H1 (cell line): Measurements from ENCODE around the gene TELO2. TPM values are rescaled to one million over a fixed set of nuclear protein-coding genes. Genes with fewer than 3 reads are reported as not detected.

Source experiments
- CTCF ChIA-PET: fragments of 300-600 bp; sonication (Branson Sonifier 250); formaldehyde crosslinking; loops from one replicate; lab custom pipeline; 2021; ENCODE audit not compliant: partially characterized antibody; lab: Charles Lee
- POLR2A ChIA-PET: fragments of 300-600 bp; sonication (Branson Sonifier 250); formaldehyde crosslinking; loops from one replicate; lab custom pipeline; 2021; ENCODE audit warnings: inconsistent platforms; ENCODE audit not compliant: partially characterized antibody; lab: Charles Lee
- DNase-seq, 2 experiments: peaks; one replicate each; pipeline versions ENCODE4 v3.0.0 to v3.0.0-alpha.2; 2010 to 2022; ENCODE audit warnings: low spot score in 2 of 2, low read depth in 1 of 2, mixed read lengths in 1 of 2
- FAIRE-seq: peaks from 2 replicates; lab custom pipeline; 2011; peaks lifted over from hg19 to GRCh38; lab: Jason Lieb, UNC
- H2AFZ ChIP-seq: 2 replicates; pipeline ENCODE4 v1.8.1; 2012; ENCODE audit warnings: low read length, inconsistent platforms
- H2AK5ac ChIP-seq: 2 replicates; pipeline ENCODE4 v1.6.1; 2013; ENCODE audit warnings: low read depth, low read length
- H2BK120ac ChIP-seq: replicated peaks from 2 replicates; pipeline ENCODE3; 2013; ENCODE audit warnings: low read depth, low read length, inconsistent platforms
- H2BK12ac ChIP-seq: 2 replicates; pipeline ENCODE4 v1.6.1; 2013; ENCODE audit warnings: low read depth, low read length
- H2BK15ac ChIP-seq: 2 replicates; pipeline ENCODE4 v1.6.1; 2013; ENCODE audit warnings: low read length
- H2BK20ac ChIP-seq: 2 replicates; pipeline ENCODE4 v1.6.1; 2013; ENCODE audit warnings: low read length
- H2BK5ac ChIP-seq: 2 replicates; pipeline ENCODE4 v1.6.1; 2013; ENCODE audit warnings: low read depth, low read length
- H3K14ac ChIP-seq: 2 replicates; pipeline ENCODE4 v1.6.1; 2013; ENCODE audit warnings: inconsistent platforms; ENCODE audit not compliant: insufficient read length
- H3K18ac ChIP-seq: 2 replicates; pipeline ENCODE4 v1.6.1; 2013; ENCODE audit warnings: low read length; ENCODE audit errors: extremely low read depth
- H3K23ac ChIP-seq: 2 replicates; pipeline ENCODE4 v1.6.1; 2013; ENCODE audit warnings: inconsistent platforms; ENCODE audit not compliant: insufficient read length
- H3K23me2 ChIP-seq: 2 replicates; pipeline ENCODE4 v1.6.1; 2013; ENCODE audit warnings: low read depth, low read length
- H3K27ac ChIP-seq: 2 replicates; pipeline ENCODE4 v1.6.1; 2011; ENCODE audit warnings: low read depth, low read length, inconsistent platforms
- H3K27me3 ChIP-seq, 4 experiments: replicated peaks in 1 of 4; 1 replicate in 1 of 4; 2 replicates in 3 of 4; pipeline versions ENCODE4 v1.6.1 to v1.8.1; 2011 to 2013; ENCODE audit warnings: low read length in 3 of 4, mild to moderate bottlenecking in 3 of 4, inconsistent platforms in 2 of 4, mixed read lengths in 2 of 4, moderate library complexity in 1 of 4; ENCODE audit not compliant: control insufficient read depth in 3 of 4, insufficient read depth in 3 of 4; ENCODE audit errors: extremely low read depth in 1 of 4
- H3K36me3 ChIP-seq, 4 experiments: 2 replicates each; pipeline versions ENCODE4 v1.6.1 to v1.8.1; 2011 to 2013; ENCODE audit warnings: mild to moderate bottlenecking in 4 of 4, low read length in 3 of 4, moderate library complexity in 2 of 4, control low read depth in 1 of 4, inconsistent platforms in 1 of 4; ENCODE audit not compliant: insufficient read depth in 4 of 4, control insufficient read depth in 2 of 4
- H3K4ac ChIP-seq: replicated peaks from 2 replicates; pipeline ENCODE3; 2013; ENCODE audit warnings: low read length, low read depth, mixed read lengths, inconsistent platforms; ENCODE audit not compliant: insufficient read length
- H3K4me1 ChIP-seq, 4 experiments: replicated peaks in 1 of 4; 1 replicate in 1 of 4; 2 replicates in 3 of 4; pipeline versions ENCODE4 v1.6.1 to v1.8.1; 2011 to 2013; ENCODE audit warnings: low read length in 3 of 4, inconsistent platforms in 2 of 4, mixed read lengths in 1 of 4; ENCODE audit not compliant: insufficient read depth in 4 of 4, control insufficient read depth in 3 of 4
- H3K4me2 ChIP-seq, 2 experiments: 2 replicates each; pipeline versions ENCODE4 v1.6.1 to v1.8.1; 2011 to 2013; ENCODE audit warnings: low read depth in 2 of 2, low read length in 2 of 2, control low read depth in 1 of 2, inconsistent platforms in 1 of 2, mild to moderate bottlenecking in 1 of 2; ENCODE audit not compliant: insufficient read depth in 1 of 2
- H3K4me3 ChIP-seq, 4 experiments: fragments of 200-600, 300-600 bp in 1 of 4; sonication (generic), shearing (Covaris generic), sonication (Bioruptor Twin) in 1 of 4; 2 replicates each; pipeline versions ENCODE4 v1.5.1 to v1.8.1; 2011 to 2016; ENCODE audit warnings: low read length in 4 of 4, low read depth in 3 of 4, control low read depth in 2 of 4, inconsistent platforms in 2 of 4, mild to moderate bottlenecking in 2 of 4, mixed read lengths in 1 of 4, moderate library complexity in 1 of 4; ENCODE audit not compliant: insufficient read depth in 2 of 4; ENCODE audit errors: extremely low read depth in 1 of 4
- H3K56ac ChIP-seq: replicated peaks from 2 replicates; pipeline ENCODE3; 2013; ENCODE audit warnings: low read depth, mild to moderate bottlenecking, mixed read lengths, low read length, inconsistent platforms; ENCODE audit not compliant: insufficient read length
- H3K79me1 ChIP-seq: 2 replicates; pipeline ENCODE4 v1.6.1; 2013; ENCODE audit warnings: low read depth, low read length, control low read depth
- H3K79me2 ChIP-seq, 2 experiments: 2 replicates each; pipeline versions ENCODE4 v1.6.1 to v1.8.1; 2012 to 2013; ENCODE audit warnings: low read length in 2 of 2, mild to moderate bottlenecking in 2 of 2, inconsistent platforms in 1 of 2; ENCODE audit not compliant: insufficient read depth in 2 of 2, control insufficient read depth in 1 of 2
- H3K9ac ChIP-seq, 4 experiments: replicated peaks in 1 of 4; 1 replicate in 1 of 4; 2 replicates in 3 of 4; pipeline versions ENCODE4 v1.6.1 to v1.8.1; 2011 to 2013; ENCODE audit warnings: low read depth in 3 of 4, low read length in 3 of 4, control low read depth in 2 of 4, mild to moderate bottlenecking in 2 of 4, moderate library complexity in 2 of 4, inconsistent platforms in 1 of 4; ENCODE audit errors: extremely low read depth in 1 of 4
- H3K9me3 ChIP-seq, 2 experiments: 2 replicates each; pipeline versions ENCODE4 v1.6.1 to v1.8.1; 2012 to 2013; ENCODE audit warnings: mild to moderate bottlenecking in 2 of 2, moderate library complexity in 2 of 2, control low read depth in 1 of 2, inconsistent platforms in 1 of 2, low read depth in 1 of 2, low read length in 1 of 2, mixed read lengths in 1 of 2; ENCODE audit not compliant: insufficient read depth in 2 of 2
- H4K20me1 ChIP-seq, 2 experiments: replicated peaks in 1 of 2; 2 replicates each; pipeline versions ENCODE3 to v1.8.1; 2011 to 2013; ENCODE audit warnings: inconsistent platforms in 2 of 2, low read length in 2 of 2, mild to moderate bottlenecking in 1 of 2; ENCODE audit not compliant: insufficient read depth in 2 of 2, control insufficient read depth in 1 of 2
- H4K5ac ChIP-seq: 2 replicates; pipeline ENCODE4 v1.6.1; 2013; ENCODE audit warnings: low read length, low read depth, mixed read lengths, inconsistent platforms; ENCODE audit not compliant: insufficient read length
- H4K8ac ChIP-seq: 2 replicates; pipeline ENCODE4 v1.8.0; 2013; ENCODE audit warnings: mild to moderate bottlenecking, moderate library complexity, low read length, inconsistent platforms; ENCODE audit not compliant: insufficient read depth; ENCODE audit errors: extremely low read depth
- H4K91ac ChIP-seq: replicated peaks from 2 replicates; pipeline ENCODE3; 2013; ENCODE audit warnings: low read length, mixed read lengths, inconsistent platforms; ENCODE audit not compliant: insufficient read length
- BCL11A ChIP-seq, 2 experiments: IDR thresholded peaks; one replicate each; pipeline ENCODE4 v1.6.1; 2011; ENCODE audit warnings: low read depth in 2 of 2, low read length in 2 of 2, mild to moderate bottlenecking in 2 of 2
- FOSL1 ChIP-seq: IDR thresholded peaks from 2 replicates; pipeline ENCODE4 v1.6.1; 2011; ENCODE audit warnings: mild to moderate bottlenecking, low read depth, low read length, moderate library complexity; ENCODE audit not compliant: insufficient read depth
- GTF2F1 ChIP-seq: IDR thresholded peaks from 2 replicates; pipeline ENCODE4 v1.6.1; 2012; ENCODE audit warnings: low read depth, low read length, improper control_type of control experiment, borderline replicate concordance
- KDM4A ChIP-seq: IDR thresholded peaks from one replicate; pipeline ENCODE4 v1.7.1; 2012; ENCODE audit warnings: low read depth, mild to moderate bottlenecking, moderate library complexity, low read length, inconsistent platforms; ENCODE audit not compliant: severe bottlenecking
- MAX ChIP-seq: IDR thresholded peaks from 2 replicates; pipeline ENCODE4 v1.6.1; 2012; ENCODE audit warnings: inconsistent platforms
- NANOG ChIP-seq: IDR thresholded peaks from 2 replicates; pipeline ENCODE4 v1.6.1; 2011; ENCODE audit warnings: low read length, low read depth, mild to moderate bottlenecking, inconsistent platforms; ENCODE audit not compliant: insufficient read depth, poor library complexity, severe bottlenecking
- RFX5 ChIP-seq: IDR thresholded peaks from 2 replicates; pipeline ENCODE4 v1.6.1; 2011; ENCODE audit warnings: low read depth, low read length, improper control_type of control experiment, borderline replicate concordance
- SIX5 ChIP-seq: IDR thresholded peaks from 2 replicates; pipeline ENCODE4 v1.6.1; 2011; ENCODE audit warnings: mild to moderate bottlenecking, low read depth, low read length
- TAF1 ChIP-seq: IDR thresholded peaks from 2 replicates; pipeline ENCODE4 v1.6.1; 2011; ENCODE audit warnings: mild to moderate bottlenecking, low read depth, low read length
- ZNF274 ChIP-seq: IDR thresholded peaks from 2 replicates; pipeline ENCODE4 v1.7.0; 2012; ENCODE audit warnings: low read length, borderline replicate concordance; ENCODE audit errors: extremely low read depth
- WGBS, 2 experiments: shearing (Covaris generic) in 1 of 2; methylation state at CpG; one replicate each; pipeline versions ENCODE4 v1.1.6 to v1.1.7; 2013 to 2015; ENCODE audit warnings: low lambda C conversion rate in 2 of 2, mixed read lengths in 2 of 2, inconsistent platforms in 1 of 2, low coverage in 1 of 2, missing lambda C conversion rate in 1 of 2; ENCODE audit not compliant: insufficient replicate concordance in 2 of 2, insufficient coverage in 1 of 2, insufficient read length in 1 of 2; ENCODE audit errors: extremely low coverage in 1 of 2, missing lambda C conversion rate in 1 of 2; 5-methylcytosine and 5-hydroxymethylcytosine counted together
- polyA plus RNA-seq, 7 experiments: library from polyadenylated mRNA; depleted of rRNA in 3 of 7; stranded (reverse) in 5 of 7; unstranded in 2 of 7; fragments of >200 nt in 5 of 7; fragments of 200-250 nt in 2 of 7; gene quantifications; 1 replicate in 5 of 7; 2 replicates in 1 of 7; 4 replicates in 1 of 7; pipeline versions ENCODE4 v1.2.1 to v1.2.3, GENCODE V29; 2011 to 2013; ENCODE audit warnings: missing spikeins in 2 of 7, mixed read lengths in 2 of 7
- total RNA-seq: library from RNA; stranded (reverse); fragmentation: NEBNext Ultra II Directional; extraction: Animal tissue kit (Norgen Biotek cat#: 25700); gene quantifications from 2 replicates; pipeline ENCODE4 v1.2.1, GENCODE V29; 2021

TELO2 gene
- total and polyA plus RNA-seq, 2 of the 8 experiments (the other 6 are each of a cell fraction or from before 2014, with no cell fraction given) = 39.3 to 64.8 TPM

- Histone ChIP-seq H3K4me3 (no peak overlapping the region), H3K23me2 (no peaks in the 10 kb centered on the region), H4K91ac (no peak overlapping the region), H3K56ac (no peak overlapping the region), H2BK20ac (no peak overlapping the region), H3K18ac (no peak overlapping the region), H3K4me2 (no peak overlapping the region), H3K79me2 (no peaks in the 10 kb centered on the region), H3K14ac (no peak overlapping the region), H3K4ac (no peak overlapping the region), H2AFZ (no peak overlapping the region), H2BK12ac (no peak overlapping the region), H2AK5ac (no peak overlapping the region), H3K9ac (no peak overlapping the region), H3K4me1 (no peaks in the 10 kb centered on the region), H4K5ac (no peak overlapping the region), H3K27ac (no peak overlapping the region), H3K36me3 (peaks cover 0 to 25% (median 3%) of the 10 kb centered on the region in 4 experiments; a peak in 3 of 8 replicates), H3K9me3 (no peaks in the 10 kb centered on the region), H3K27me3 (no peaks in the 10 kb centered on the region), H4K8ac (no peak overlapping the region), H4K20me1 (peaks cover 0 to 8% of the 10 kb centered on the region in 2 experiments), H2BK5ac (no peak overlapping the region), H2BK120ac (no peak overlapping the region), H3K23ac (no peak overlapping the region), H3K79me1 (no peaks in the 10 kb centered on the region), H2BK15ac (no peak overlapping the region)
- DNase-seq (no peak), FAIRE-seq (no peak)
- ChIA-PET CTCF (interaction anchor here (1.0 to 2.2 kb wide), 3 partner anchors 11 to 18 kb away, joined by 3 to 5 read pairs (median 5); partner anchors contain the start of gene PERCC1), POLR2A (interaction anchor here (0.7 to 1.7 kb wide), 5 partner anchors 10 to 325 kb away, joined by 3 to 4 read pairs (median 3); no protein-coding TSS in a partner anchor)
- 90% methylated on average over 14 of the region's 25 CpGs; no CpG with 5 or more reads in 1 of the 2 experiments for WGBS, 2 experiments
- no peak for TF ChIP-seq GTF2F1
- TF ChIP-seq TAF1 = no peak
- no peak for TF ChIP-seq BCL11A (IDR thresholded peaks at IDR 0.05; ENCODE audit: low read depth in 2 of 2, low read length in 2 of 2)
- no peak for TF ChIP-seq MAX
- TF ChIP-seq NANOG = no peak
- TF ChIP-seq RFX5 = no peak
- TF ChIP-seq ZNF274 = no peak
- no peak for TF ChIP-seq FOSL1
- no peak for TF ChIP-seq KDM4A
- TF ChIP-seq SIX5 = no peak
Measured at GRCh38 chr16:1445518-1446203, 47.5 kb upstream of the TELO2 start.
